HepG2 (cell line): ENCODE data around the gene HSF4. TPM values are rescaled to one million over a fixed set of nuclear protein-coding genes. Genes with fewer than 3 reads are reported as not detected.

Source experiments
- GABPB1 ChIP-seq: IDR thresholded peaks from 2 replicates; pipeline ENCODE4 v1.6.1; 2016; ENCODE audit warnings: mild to moderate bottlenecking, missing genetic modification reagents, moderate library complexity, missing compliant biosample characterization
- GZF1 ChIP-seq: sonication (generic); formaldehyde crosslinking; IDR thresholded peaks from 2 replicates; pipeline ENCODE4 v1.5.1; 2020; ENCODE audit warnings: mild to moderate bottlenecking, missing genetic modification reagents
- HDAC6 ChIP-seq: fragments of 200-600 bp; sonication (generic); IDR thresholded peaks from 2 replicates; pipeline ENCODE4 v1.7.0; 2017; ENCODE audit warnings: mild to moderate bottlenecking, antibody characterized with exemption, low read length, low read depth
- HOXA3 ChIP-seq: sonication (generic); formaldehyde crosslinking; IDR thresholded peaks from 2 replicates; pipeline ENCODE4 v1.5.0; 2020; ENCODE audit warnings: missing genetic modification reagents
- IRF2 ChIP-seq: IDR thresholded peaks from 2 replicates; pipeline ENCODE4 v1.6.1; 2018; ENCODE audit warnings: missing genetic modification reagents, missing compliant biosample characterization
- NR1H2 ChIP-seq: sonication (generic); formaldehyde crosslinking; IDR thresholded peaks from 2 replicates; pipeline ENCODE4 v1.8.1; 2022; ENCODE audit warnings: low read depth, missing genetic modification reagents, borderline replicate concordance
- RAD21 ChIP-seq: fragments of 450-650 bp; formaldehyde crosslinking; IDR thresholded peaks from 2 replicates; pipeline ENCODE4 v1.5.0; 2020; ENCODE audit warnings: mild to moderate bottlenecking
- RBM22 ChIP-seq: fragments of 200-400 bp; formaldehyde crosslinking; optimal IDR thresholded peaks from 2 replicates; pipeline ENCODE3; 2017; ENCODE audit warnings: mild to moderate bottlenecking, low read length, moderate library complexity
- SP2 ChIP-seq: sonication (generic); formaldehyde crosslinking; IDR thresholded peaks from 2 replicates; pipeline ENCODE4 v1.5.1; 2020; ENCODE audit warnings: mild to moderate bottlenecking, missing genetic modification reagents
- SP4 ChIP-seq: sonication (generic); formaldehyde crosslinking; IDR thresholded peaks from 2 replicates; pipeline ENCODE4 v1.8.1; 2023; ENCODE audit warnings: mild to moderate bottlenecking, missing genetic modification reagents
- TARDBP ChIP-seq: sonication (generic); formaldehyde crosslinking; IDR thresholded peaks from 2 replicates; pipeline ENCODE4 v1.8.0; 2022; ENCODE audit warnings: mild to moderate bottlenecking, missing genetic modification reagents
- TBL1XR1 ChIP-seq: fragments of 150-350 bp; IDR thresholded peaks from 2 replicates; pipeline ENCODE4 v1.6.1; 2014; ENCODE audit warnings: borderline replicate concordance, low read length; ENCODE audit not compliant: partially characterized antibody
- ZC3H4 ChIP-seq: sonication (generic); formaldehyde crosslinking; IDR thresholded peaks from 2 replicates; pipeline ENCODE4 v1.4.0; 2020; ENCODE audit warnings: missing genetic modification reagents, borderline replicate concordance
- ZFAT ChIP-seq: sonication (generic); formaldehyde crosslinking; conservative IDR thresholded peaks from 2 replicates; pipeline ENCODE4 v1.8.1; 2023; ENCODE audit warnings: missing genetic modification reagents, inconsistent platforms
- ZFP82 ChIP-seq: sonication (generic); formaldehyde crosslinking; IDR thresholded peaks from 2 replicates; pipeline ENCODE4 v1.5.1; 2020; ENCODE audit warnings: mild to moderate bottlenecking, missing genetic modification reagents, borderline replicate concordance
- ZFX ChIP-seq: sonication (generic); formaldehyde crosslinking; IDR thresholded peaks from 2 replicates; pipeline ENCODE4 v1.4.0; 2020; ENCODE audit warnings: mild to moderate bottlenecking, low read depth, missing genetic modification reagents, moderate library complexity
- ZNF235 ChIP-seq: sonication (generic); formaldehyde crosslinking; IDR thresholded peaks from 2 replicates; pipeline ENCODE4 v1.8.1; 2023; ENCODE audit warnings: mild to moderate bottlenecking, missing genetic modification reagents, borderline replicate concordance
- ZNF256 ChIP-seq: sonication (generic); formaldehyde crosslinking; conservative IDR thresholded peaks from 2 replicates; pipeline ENCODE4 v1.4.0; 2020; ENCODE audit warnings: missing genetic modification reagents
- ZNF549 ChIP-seq: sonication (generic); formaldehyde crosslinking; IDR thresholded peaks from 2 replicates; pipeline ENCODE4 v1.5.0; 2020; ENCODE audit warnings: missing genetic modification reagents
- ZNF724P ChIP-seq: sonication (generic); formaldehyde crosslinking; IDR thresholded peaks from 2 replicates; pipeline ENCODE4 v1.8.0; 2022; ENCODE audit warnings: missing genetic modification reagents, borderline replicate concordance
- polyA plus RNA-seq, 8 experiments: library from polyadenylated mRNA; depleted of rRNA in 3 of 8; stranded (reverse) in 7 of 8; unstranded in 1 of 8; fragments of >200 nt; fragmentation: Illumina TruSeq in 4 of 8; extraction: Trizol in 4 of 8; gene quantifications; 2 replicates each; pipeline versions ENCODE4 v1.2.1 to v1.2.3, GENCODE V29; 2011 to 2016; ENCODE audit warnings: low read depth in 4 of 8, missing spikeins in 1 of 8, mixed read lengths in 1 of 8; ENCODE audit not compliant: insufficient read depth in 1 of 8
- total RNA-seq, 5 experiments: library from RNA; depleted of rRNA; stranded (reverse); fragments of >200 nt; fragmentation: Illumina TruSeq; extraction: Trizol; gene quantifications; 2 replicates each; pipeline ENCODE4 v1.2.3, GENCODE V29; 2016; ENCODE audit warnings: low read depth in 1 of 5
- TF ChIP-seq, protein P1 (sequence below), 2 experiments: sonication (generic) in 1 of 2; formaldehyde crosslinking in 1 of 2; IDR thresholded peaks; 2 replicates each; pipeline versions ENCODE4 v1.6.1 to v1.9.0; 2014 to 2022; ENCODE audit warnings: antibody characterized with exemption in 1 of 2, borderline replicate concordance in 1 of 2, inconsistent platforms in 1 of 2, low read depth in 1 of 2, missing genetic modification reagents in 1 of 2
- TF ChIP-seq, protein P2 (sequence below): sonication (generic); formaldehyde crosslinking; IDR thresholded peaks from 2 replicates; pipeline ENCODE4 v1.8.1; 2023; ENCODE audit warnings: mild to moderate bottlenecking, missing genetic modification reagents

The HSF4 gene
- total and polyA plus RNA-seq, 2 of the 13 experiments (the other 11 are each of a cell fraction or from before 2014, with no cell fraction given), result 3.5 to 16.9 TPM

DNA sequence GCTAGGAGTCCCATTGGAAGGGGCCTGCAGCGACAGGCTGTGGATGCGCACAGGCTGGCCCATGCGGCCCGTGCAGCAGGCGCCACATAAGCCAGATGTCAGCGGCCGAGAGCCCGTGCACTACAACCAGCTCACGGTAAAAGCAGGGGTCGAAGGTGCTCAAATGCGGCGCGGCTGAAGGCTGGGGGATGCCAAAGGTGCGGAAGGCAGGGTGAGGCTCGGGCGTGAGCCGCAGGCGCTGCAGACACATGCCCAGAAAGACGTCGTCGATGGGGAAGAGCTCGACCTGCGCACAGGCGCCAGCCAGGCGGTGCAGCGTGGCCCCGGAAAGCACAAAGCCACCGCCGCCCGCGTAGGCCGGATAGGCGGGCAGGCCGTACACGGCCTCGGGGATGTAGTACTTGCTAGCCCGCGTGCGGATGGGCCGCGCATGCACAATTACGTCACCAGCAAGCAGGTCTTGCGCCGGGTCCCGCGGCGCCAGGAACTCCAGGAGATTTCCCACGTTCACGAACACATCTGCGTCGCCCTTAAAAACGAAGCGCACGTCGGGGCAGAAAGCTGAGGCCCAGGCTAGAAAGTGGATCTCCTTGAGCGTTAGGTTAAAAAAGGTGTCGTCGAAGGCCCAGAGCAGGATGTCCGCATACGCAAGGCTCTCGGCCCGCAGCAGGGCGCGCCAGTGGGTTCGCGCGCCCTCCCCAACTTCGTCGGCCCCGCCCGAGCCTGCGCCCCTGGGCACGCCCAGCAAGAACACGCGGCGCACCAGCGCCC, 15.1 kb upstream of the HSF4 start (continued):
- TF ChIP-seq, protein P1, sequence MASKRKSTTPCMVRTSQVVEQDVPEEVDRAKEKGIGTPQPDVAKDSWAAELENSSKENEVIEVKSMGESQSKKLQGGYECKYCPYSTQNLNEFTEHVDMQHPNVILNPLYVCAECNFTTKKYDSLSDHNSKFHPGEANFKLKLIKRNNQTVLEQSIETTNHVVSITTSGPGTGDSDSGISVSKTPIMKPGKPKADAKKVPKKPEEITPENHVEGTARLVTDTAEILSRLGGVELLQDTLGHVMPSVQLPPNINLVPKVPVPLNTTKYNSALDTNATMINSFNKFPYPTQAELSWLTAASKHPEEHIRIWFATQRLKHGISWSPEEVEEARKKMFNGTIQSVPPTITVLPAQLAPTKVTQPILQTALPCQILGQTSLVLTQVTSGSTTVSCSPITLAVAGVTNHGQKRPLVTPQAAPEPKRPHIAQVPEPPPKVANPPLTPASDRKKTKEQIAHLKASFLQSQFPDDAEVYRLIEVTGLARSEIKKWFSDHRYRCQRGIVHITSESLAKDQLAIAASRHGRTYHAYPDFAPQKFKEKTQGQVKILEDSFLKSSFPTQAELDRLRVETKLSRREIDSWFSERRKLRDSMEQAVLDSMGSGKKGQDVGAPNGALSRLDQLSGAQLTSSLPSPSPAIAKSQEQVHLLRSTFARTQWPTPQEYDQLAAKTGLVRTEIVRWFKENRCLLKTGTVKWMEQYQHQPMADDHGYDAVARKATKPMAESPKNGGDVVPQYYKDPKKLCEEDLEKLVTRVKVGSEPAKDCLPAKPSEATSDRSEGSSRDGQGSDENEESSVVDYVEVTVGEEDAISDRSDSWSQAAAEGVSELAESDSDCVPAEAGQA (IDR thresholded peaks at IDR 0.05; ENCODE audit: low read depth), result no peak
- TF ChIP-seq, protein P1 (CRISPR knock-in tag; IDR thresholded peaks at IDR 0.05; ENCODE audit: borderline replicate concordance), result 0 out of 2 replicates have a peak, but pooled peaks have one; percentile 45
- no peak for TF ChIP-seq TBL1XR1
- no peak for TF ChIP-seq ZNF235
- TF ChIP-seq ZFAT (CRISPR knock-in tag), result no peak
- no peak for TF ChIP-seq ZC3H4 (CRISPR knock-in tag)
- 0 out of 2 replicates have a peak, but pooled peaks have one; percentile 30 for TF ChIP-seq GZF1
- TF ChIP-seq SP4 (CRISPR knock-in tag), result 0 out of 2 replicates have a peak, but pooled peaks have one; percentile 60
- peak; percentile 70 for TF ChIP-seq HOXA3 (CRISPR knock-in tag)
- peak; percentile 17; the same call in 1 of the 2 replicates for TF ChIP-seq GABPB1 (CRISPR knock-in tag)
- 0 out of 2 replicates have a peak, but pooled peaks have one; percentile 3 for TF ChIP-seq RAD21 (CRISPR knock-in tag)
- TF ChIP-seq ZNF256 (CRISPR knock-in tag), result no peak
- TF ChIP-seq ZFP82 (CRISPR knock-in tag), result no peak
- peak; percentile 26; the same call in 1 of the 2 replicates for TF ChIP-seq SP2 (CRISPR knock-in tag)
- TF ChIP-seq RBM22, result peak; percentile 85
- 0 out of 2 replicates have a peak, but pooled peaks have one; percentile 25 for TF ChIP-seq TARDBP
- no peak for TF ChIP-seq ZFX (CRISPR knock-in tag)
- 0 out of 2 replicates have a peak, but pooled peaks have one; percentile 22 for TF ChIP-seq IRF2 (CRISPR knock-in tag)
- no peak for TF ChIP-seq ZNF549
- TF ChIP-seq, protein P2, sequence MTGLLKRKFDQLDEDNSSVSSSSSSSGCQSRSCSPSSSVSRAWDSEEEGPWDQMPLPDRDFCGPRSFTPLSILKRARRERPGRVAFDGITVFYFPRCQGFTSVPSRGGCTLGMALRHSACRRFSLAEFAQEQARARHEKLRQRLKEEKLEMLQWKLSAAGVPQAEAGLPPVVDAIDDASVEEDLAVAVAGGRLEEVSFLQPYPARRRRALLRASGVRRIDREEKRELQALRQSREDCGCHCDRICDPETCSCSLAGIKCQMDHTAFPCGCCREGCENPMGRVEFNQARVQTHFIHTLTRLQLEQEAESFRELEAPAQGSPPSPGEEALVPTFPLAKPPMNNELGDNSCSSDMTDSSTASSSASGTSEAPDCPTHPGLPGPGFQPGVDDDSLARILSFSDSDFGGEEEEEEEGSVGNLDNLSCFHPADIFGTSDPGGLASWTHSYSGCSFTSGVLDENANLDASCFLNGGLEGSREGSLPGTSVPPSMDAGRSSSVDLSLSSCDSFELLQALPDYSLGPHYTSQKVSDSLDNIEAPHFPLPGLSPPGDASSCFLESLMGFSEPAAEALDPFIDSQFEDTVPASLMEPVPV (CRISPR knock-in tag), result no peak
- no peak for TF ChIP-seq HDAC6
- TF ChIP-seq NR1H2, result no peak
- TF ChIP-seq ZNF724P (CRISPR knock-in tag), result no peak
